Measurements from ENCODE around the gene ZNF394.

ZNF394 gene

DNA sequence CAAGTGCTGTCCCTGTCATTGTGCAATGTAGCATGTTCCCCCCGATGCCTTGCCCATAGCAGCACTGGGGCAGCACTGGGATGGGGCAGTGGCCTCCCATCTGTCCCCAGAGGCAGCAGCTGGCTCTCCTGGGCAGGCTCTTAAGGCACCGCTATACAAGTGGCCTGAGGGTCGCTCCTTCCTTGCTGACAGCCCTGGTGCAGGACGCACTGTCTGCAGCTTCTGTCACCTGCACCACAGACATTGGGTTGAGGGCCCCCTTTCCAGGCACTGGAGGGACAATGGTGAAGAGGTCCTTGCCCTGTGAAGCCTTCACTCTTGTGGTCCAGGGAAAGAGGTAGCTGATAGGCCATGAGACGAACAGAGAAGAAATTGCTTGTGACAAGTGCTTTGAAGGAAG, 50.8 kb downstream of the ZNF394 start:
- no peak for DNase-seq (ENCODE audit: low read depth)

- DNase-seq (ENCODE audit: low read depth) = no peak
Measured at GRCh38 chr7:99448855-99449254, 51.2 kb downstream of the ZNF394 start.

DNA sequence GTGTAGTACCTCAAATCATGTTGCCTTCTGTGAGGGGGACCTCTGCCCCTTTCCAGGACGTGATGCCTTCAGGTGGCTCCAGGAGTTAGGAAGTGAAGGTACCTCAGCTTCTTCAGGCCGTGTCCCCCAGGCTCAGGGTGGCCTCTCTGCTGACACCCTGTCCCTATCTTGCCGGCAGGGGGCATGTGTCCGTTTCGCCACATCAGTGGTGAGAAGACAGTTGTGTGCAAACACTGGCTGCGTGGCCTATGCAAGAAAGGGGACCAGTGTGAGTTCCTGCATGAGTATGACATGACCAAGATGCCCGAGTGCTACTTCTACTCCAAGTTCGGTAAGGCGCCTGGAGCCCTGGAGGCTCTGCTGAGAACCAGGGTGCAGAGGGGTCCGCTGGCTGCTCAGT, 52.1 kb downstream of the ZNF394 start:
- DNase-seq (ENCODE audit: low read depth) = no peak

DNA sequence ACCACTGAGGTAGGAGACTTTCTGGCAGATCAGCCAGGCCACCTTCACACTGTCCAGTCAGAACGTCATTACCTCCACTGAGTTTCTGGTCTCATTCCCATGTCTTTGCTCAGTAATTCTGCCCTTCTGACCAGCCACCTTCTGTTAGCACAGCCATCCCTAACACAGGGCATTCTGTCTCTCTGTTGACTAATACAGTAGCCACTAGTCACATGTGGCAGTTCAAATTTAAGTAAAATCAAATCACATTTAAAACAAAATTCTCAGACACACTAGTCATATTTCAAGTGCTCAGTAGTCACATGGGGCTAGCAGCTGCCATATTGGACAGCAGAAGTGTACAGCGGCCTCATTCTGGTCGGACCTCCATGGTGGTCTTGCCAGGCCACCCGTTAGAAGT, 54.0 kb downstream of the ZNF394 start:
- no peak for DNase-seq (ENCODE audit: low read depth)
